SK-N-MC (cell line): ENCODE measurements around the gene SEPTIN11.

Experiments used
- EZH2 ChIP-seq: fragments of 200-600 bp; sonication (generic); IDR thresholded peaks from one replicate; pipeline ENCODE4 v1.6.1; 2017; ENCODE audit warnings: antibody characterized with exemption
- FOXP2 ChIP-seq: optimal IDR thresholded peaks from 2 replicates; pipeline ENCODE3; 2011; ENCODE audit warnings: mild to moderate bottlenecking, moderate library complexity; ENCODE audit not compliant: insufficient read depth; ENCODE audit errors: extremely low read length, control extremely low read depth
- POLR2AphosphoS5 ChIP-seq: IDR thresholded peaks from 2 replicates; pipeline ENCODE4 v1.6.1; 2012; ENCODE audit warnings: mild to moderate bottlenecking, low read depth, low read length, borderline replicate concordance

GRCh38 chr4:76989391-76990061 is 40.0 kb downstream of the SEPTIN11 start:
- TF ChIP-seq POLR2AphosphoS5, result no peak
- TF ChIP-seq FOXP2, result no peak
- TF ChIP-seq EZH2, result no peak
